NK-92 treated with Interleukin-12 subunit alpha and Interleukin-12 subunit beta, amount 100 ng/mL, for 24 hours (cell line): ENCODE data around the gene ASL.
"Not testable (repeated sequence)": the region's sequence is repeated elsewhere in the genome, so short reads cannot be mapped to it uniquely, and the experiment has no call there.

Experiments
- DNase-seq: peaks from one replicate; lab custom pipeline; 2025; lab: John Stamatoyannopoulos, UW

ASL gene

GRCh38 chr7:66119245-66119850, 43.7 kb downstream of the ASL start:
- no peak for DNase-seq

- no peak for DNase-seq
Observed at GRCh38 chr7:66123175-66123528, 47.5 kb downstream of the ASL start.

GRCh38 chr7:66124569-66124861, 48.9 kb downstream of the ASL start:
- DNase-seq = not testable (repeated sequence)

GRCh38 chr7:66125052-66125694, 49.6 kb downstream of the ASL start:
- DNase-seq = no peak

GRCh38 chr7:66125781-66126352, 50.2 kb downstream of the ASL start:
- not testable (repeated sequence) for DNase-seq

GRCh38 chr7:66127172-66127571, 51.6 kb downstream of the ASL start:
- DNase-seq = not testable (repeated sequence)

- DNase-seq = no peak
Observed at GRCh38 chr7:66138994-66139752, 63.6 kb downstream of the ASL start.

GRCh38 chr7:66140924-66141323, 65.3 kb downstream of the ASL start:
- no peak for DNase-seq

GRCh38 chr7:66142334-66142733, 66.7 kb downstream of the ASL start:
- no peak for DNase-seq

GRCh38 chr7:66142996-66143395, 67.4 kb downstream of the ASL start:
- DNase-seq = no peak
